SK-N-MC (cell line): ENCODE measurements around the gene GRB14.

Experiments used
- EZH2 ChIP-seq: fragments of 200-600 bp; sonication (generic); IDR thresholded peaks from one replicate; pipeline ENCODE4 v1.6.1; 2017; ENCODE audit warnings: antibody characterized with exemption
- POLR2AphosphoS5 ChIP-seq: IDR thresholded peaks from 2 replicates; pipeline ENCODE4 v1.6.1; 2012; ENCODE audit warnings: mild to moderate bottlenecking, low read depth, low read length, borderline replicate concordance

DNA sequence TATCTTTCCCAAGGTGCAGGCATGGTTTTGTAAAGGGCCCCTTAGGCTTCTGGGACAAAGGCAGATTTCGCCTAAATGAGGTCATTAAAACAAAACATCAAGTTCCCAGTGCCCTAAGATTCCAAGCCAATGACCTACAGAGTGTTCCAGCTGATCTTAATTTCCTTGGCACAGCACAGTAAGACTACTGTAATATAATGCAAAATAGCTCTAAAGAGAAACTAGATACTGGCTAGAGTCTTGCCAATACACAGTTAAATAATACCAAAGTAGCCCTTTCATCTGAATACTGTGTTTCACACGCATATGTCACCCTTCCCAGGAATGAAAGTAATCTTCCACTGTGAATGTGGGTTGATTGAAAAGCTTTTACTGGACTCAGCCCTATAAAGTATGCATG, 14.7 kb downstream of the GRB14 start:
- TF ChIP-seq EZH2 = no peak
- TF ChIP-seq POLR2AphosphoS5 = no peak
